ENCODE data around the gene CHCHD10. TPM values are rescaled to one million over a fixed set of nuclear protein-coding genes. Genes with fewer than 3 reads are reported as not detected.

Gene CHCHD10
- total and polyA plus RNA-seq, 12 donors = 4.6 to 528 (median 142) TPM

DNA sequence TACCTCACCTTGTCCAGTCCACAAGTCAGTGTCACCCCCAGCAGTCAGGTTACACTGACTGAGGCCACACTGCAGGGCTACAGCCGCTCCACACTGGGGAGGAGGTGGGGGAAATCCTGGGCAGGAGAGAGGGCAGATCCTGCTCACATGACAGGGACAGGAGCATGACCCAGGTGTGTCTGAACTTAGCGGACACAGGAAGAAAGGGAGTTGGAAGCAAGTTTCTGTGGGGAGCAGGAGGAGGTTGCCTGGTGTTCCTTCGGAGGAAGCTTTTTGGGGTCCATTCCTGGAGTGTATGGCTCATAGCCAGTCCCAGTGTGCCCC, 10.8 kb upstream of the CHCHD10 start:
- H3K27me3 ChIP-seq = no peaks in the 10 kb centered on the region
- TF ChIP-seq, protein P1, sequence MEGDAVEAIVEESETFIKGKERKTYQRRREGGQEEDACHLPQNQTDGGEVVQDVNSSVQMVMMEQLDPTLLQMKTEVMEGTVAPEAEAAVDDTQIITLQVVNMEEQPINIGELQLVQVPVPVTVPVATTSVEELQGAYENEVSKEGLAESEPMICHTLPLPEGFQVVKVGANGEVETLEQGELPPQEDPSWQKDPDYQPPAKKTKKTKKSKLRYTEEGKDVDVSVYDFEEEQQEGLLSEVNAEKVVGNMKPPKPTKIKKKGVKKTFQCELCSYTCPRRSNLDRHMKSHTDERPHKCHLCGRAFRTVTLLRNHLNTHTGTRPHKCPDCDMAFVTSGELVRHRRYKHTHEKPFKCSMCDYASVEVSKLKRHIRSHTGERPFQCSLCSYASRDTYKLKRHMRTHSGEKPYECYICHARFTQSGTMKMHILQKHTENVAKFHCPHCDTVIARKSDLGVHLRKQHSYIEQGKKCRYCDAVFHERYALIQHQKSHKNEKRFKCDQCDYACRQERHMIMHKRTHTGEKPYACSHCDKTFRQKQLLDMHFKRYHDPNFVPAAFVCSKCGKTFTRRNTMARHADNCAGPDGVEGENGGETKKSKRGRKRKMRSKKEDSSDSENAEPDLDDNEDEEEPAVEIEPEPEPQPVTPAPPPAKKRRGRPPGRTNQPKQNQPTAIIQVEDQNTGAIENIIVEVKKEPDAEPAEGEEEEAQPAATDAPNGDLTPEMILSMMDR (IDR thresholded peaks at IDR 0.05) = no peak
- H3K9me3 ChIP-seq (replicated peaks in 1 of 3) = no peaks in the 10 kb centered on the region
- no peaks in the 10 kb centered on the region for H3K4me1 ChIP-seq (replicated peaks in 1 of 2)
- no peak overlapping the region for H3K27ac ChIP-seq
- intact Hi-C loops (cut with DNase I) = no loop called here
- DNase-seq = no peak
- H3K4me3 ChIP-seq = no peak overlapping the region
- 80 to 86% (median 82%) methylated on average over 3 of the region's 3 CpGs; no CpG with 5 or more reads in 1 of the 4 donors for WGBS, 4 donors
- no peaks in the 10 kb centered on the region for H3K36me3 ChIP-seq (replicated peaks in 1 of 2)

GRCh38 chr22:23777776-23778576, 10.2 kb upstream of the CHCHD10 start:
- Histone ChIP-seq H3K27me3 (no peaks in the 10 kb centered on the region), H3K4me1 (replicated peaks in 1 of 2) (no peaks in the 10 kb centered on the region), H3K36me3 (replicated peaks in 1 of 2) (no peaks in the 10 kb centered on the region), H3K27ac (no peak overlapping the region), H3K4me3 (no peak overlapping the region), H3K9me3 (replicated peaks in 1 of 3) (no peaks in the 10 kb centered on the region)
- 72 to 93% (median 89%) methylated on average over 5 to 11 of the region's 11 CpGs for WGBS, 4 donors
- TF ChIP-seq, protein P1 (IDR thresholded peaks at IDR 0.05) = no peak
- TF ChIP-seq POLR2A (IDR thresholded peaks at IDR 0.05) = no peak
- intact Hi-C loops (cut with DNase I) = no loop called here
- DNase-seq = no peak

- WGBS, 4 donors = 81 to 88% (median 85%) methylated on average over 3 of the region's 3 CpGs
- H3K4me1 ChIP-seq (replicated peaks in 1 of 2) = peaks cover 0 to 6% of the 10 kb centered on the region in 2 donors
- no peak overlapping the region for H3K27ac ChIP-seq
- H3K4me3 ChIP-seq = no peak overlapping the region
- H3K27me3 ChIP-seq = no peaks in the 10 kb centered on the region
- no peaks in the 10 kb centered on the region for H3K36me3 ChIP-seq (replicated peaks in 1 of 2)
- TF ChIP-seq, protein P1 (IDR thresholded peaks at IDR 0.05) = no peak
- TF ChIP-seq POLR2A (IDR thresholded peaks at IDR 0.05) = no peak
- intact Hi-C loops (cut with DNase I) = no loop called here
- no peak for DNase-seq
- no peaks in the 10 kb centered on the region for H3K9me3 ChIP-seq (replicated peaks in 1 of 3)
Measured at GRCh38 chr22:23775779-23776375, 8.1 kb upstream of the CHCHD10 start.

- H3K27ac ChIP-seq = no peak overlapping the region
- no peaks in the 10 kb centered on the region for H3K36me3 ChIP-seq (replicated peaks in 1 of 2)
- H3K4me1 ChIP-seq (replicated peaks in 1 of 2) = peaks cover 0 to 6% of the 10 kb centered on the region in 2 donors
- TF ChIP-seq, protein P1 (IDR thresholded peaks at IDR 0.05) = no peak
- no peak for TF ChIP-seq POLR2A (IDR thresholded peaks at IDR 0.05)
- DNase-seq = no peak
- H3K9me3 ChIP-seq (replicated peaks in 1 of 3) = no peaks in the 10 kb centered on the region
- no peaks in the 10 kb centered on the region for H3K27me3 ChIP-seq
- WGBS, 4 donors = 71 to 77% (median 76%) methylated on average over 2 of the region's 2 CpGs
- no peak overlapping the region for H3K4me3 ChIP-seq
- intact Hi-C loops (cut with DNase I) = no loop called here
Measured at GRCh38 chr22:23774922-23775436, 7.2 kb upstream of the CHCHD10 start.

Data from adrenal gland (tissue), 12 donors.